GM12865 (cell line): Measurements from ENCODE around the gene TSHZ2.
"Not testable (repeated sequence)": the region's sequence is repeated elsewhere in the genome, so short reads cannot be mapped to it uniquely, and the experiment has no call there.

ENCODE experiments used
- DNase-seq: peaks from one replicate; pipeline ENCODE4 v3.0.0; 2010; ENCODE audit warnings: low read depth
- H3K4me3 ChIP-seq: 2 replicates; pipeline ENCODE4 v1.5.1; 2011; ENCODE audit warnings: mild to moderate bottlenecking, low read depth, low read length, control low read depth
- TF ChIP-seq, protein P1 (sequence below): IDR thresholded peaks from 2 replicates; pipeline ENCODE4 v1.5.1; 2011; ENCODE audit warnings: low read length, control low read depth, low read depth, inconsistent platforms; ENCODE audit not compliant: insufficient read depth; ENCODE audit errors: missing control alignments

Gene TSHZ2

DNA sequence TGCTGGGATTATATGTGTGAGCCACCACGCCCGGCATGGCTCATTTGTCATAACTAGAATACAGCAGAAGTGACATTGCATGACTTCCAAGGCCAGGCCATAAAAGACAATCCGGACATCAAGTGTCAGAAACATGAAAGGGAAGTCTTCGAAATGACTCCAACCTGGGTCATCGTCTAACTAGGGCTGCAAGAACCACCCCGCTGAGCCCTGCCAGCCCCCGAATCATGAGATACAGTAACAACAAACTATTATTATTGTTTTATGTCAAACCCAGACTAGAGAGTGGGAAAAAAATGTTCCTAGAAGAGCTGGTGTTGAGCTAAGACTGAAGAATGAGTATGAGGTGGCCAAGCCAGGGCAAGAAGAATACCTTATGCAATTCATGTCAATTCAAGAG is 561.9 kb downstream of the TSHZ2 start:
- no peak for DNase-seq
- TF ChIP-seq, protein P1, sequence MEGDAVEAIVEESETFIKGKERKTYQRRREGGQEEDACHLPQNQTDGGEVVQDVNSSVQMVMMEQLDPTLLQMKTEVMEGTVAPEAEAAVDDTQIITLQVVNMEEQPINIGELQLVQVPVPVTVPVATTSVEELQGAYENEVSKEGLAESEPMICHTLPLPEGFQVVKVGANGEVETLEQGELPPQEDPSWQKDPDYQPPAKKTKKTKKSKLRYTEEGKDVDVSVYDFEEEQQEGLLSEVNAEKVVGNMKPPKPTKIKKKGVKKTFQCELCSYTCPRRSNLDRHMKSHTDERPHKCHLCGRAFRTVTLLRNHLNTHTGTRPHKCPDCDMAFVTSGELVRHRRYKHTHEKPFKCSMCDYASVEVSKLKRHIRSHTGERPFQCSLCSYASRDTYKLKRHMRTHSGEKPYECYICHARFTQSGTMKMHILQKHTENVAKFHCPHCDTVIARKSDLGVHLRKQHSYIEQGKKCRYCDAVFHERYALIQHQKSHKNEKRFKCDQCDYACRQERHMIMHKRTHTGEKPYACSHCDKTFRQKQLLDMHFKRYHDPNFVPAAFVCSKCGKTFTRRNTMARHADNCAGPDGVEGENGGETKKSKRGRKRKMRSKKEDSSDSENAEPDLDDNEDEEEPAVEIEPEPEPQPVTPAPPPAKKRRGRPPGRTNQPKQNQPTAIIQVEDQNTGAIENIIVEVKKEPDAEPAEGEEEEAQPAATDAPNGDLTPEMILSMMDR, result no peak
- H3K4me3 ChIP-seq, result no peak overlapping the region

DNA sequence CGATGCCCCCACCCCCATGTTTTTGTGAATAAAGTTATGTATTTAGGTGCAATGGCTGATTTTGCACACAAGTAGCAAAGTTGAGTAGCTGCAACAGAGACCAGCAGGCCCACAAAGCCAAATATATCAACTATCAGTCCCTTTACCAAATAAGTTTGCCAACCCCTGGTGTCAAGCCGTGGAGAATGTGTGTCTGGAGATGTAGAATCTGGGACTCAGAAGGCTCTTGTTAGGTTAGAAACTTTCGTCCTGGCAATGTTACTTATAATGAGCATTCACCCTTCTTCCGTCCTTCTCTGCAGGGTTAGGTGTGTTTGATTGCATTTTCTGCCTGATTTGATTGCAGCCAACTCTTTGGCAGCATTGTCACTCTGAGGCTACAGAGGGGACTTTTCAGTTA is 563.7 kb downstream of the TSHZ2 start:
- DNase-seq, result no peak
- TF ChIP-seq, protein P1, result no peak
- H3K4me3 ChIP-seq, result no peak overlapping the region

DNA sequence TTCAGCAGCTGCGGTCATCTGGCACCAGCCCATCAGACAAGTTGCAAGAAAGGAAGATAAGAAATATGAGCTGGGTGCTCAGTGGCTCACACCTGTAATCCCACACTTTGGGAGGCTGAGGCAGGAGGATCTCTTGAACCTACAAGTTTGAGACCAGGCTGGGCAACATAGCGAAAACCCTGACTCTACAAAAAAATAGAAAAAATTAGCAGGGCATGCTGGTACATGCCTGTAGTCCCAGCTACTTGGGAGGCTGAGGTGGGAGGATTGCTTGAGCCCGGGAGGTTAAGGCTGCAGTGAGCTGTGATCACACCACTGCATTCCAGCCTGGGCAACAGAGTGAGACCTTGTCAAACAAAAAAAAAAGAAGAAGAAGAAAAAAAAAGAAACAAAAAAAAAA is 564.2 kb downstream of the TSHZ2 start:
- not testable (repeated sequence) for DNase-seq

DNA sequence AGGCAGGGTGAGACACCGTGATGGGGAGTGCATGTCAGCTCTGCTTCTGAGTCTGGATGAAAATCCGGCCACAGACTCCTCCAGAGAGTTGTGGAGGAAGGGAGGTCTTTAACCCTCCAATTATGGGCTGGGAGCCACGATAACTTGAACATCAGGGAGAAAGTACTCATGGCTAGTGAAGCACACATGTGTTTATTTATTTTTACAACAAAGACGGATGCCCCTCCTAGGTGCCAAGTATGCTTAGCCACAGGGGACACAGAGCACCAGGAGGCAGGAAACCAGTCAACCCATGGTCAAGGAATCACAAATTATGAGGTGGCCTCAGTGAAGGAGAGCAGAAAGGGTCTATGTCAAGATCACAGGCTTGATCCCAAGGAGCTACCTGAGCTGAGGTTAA is 567.4 kb downstream of the TSHZ2 start:
- no peak overlapping the region for H3K4me3 ChIP-seq
- TF ChIP-seq, protein P1, result no peak
- DNase-seq, result no peak

More for the DNA sequence above, 564.2 kb downstream of the TSHZ2 start:
- not testable (repeated sequence) for H3K4me3 ChIP-seq
